ENCODE data around the gene NDUFC2. TPM values are rescaled to one million over a fixed set of nuclear protein-coding genes. Genes with fewer than 3 reads are reported as not detected.
A peak's percentile ranks its signal among the peaks of the same experiment; 100 is the strongest.

The NDUFC2 gene
- total RNA-seq, 6 experiments from 2014 or later = 330 to 476 (median 410) TPM

DNA sequence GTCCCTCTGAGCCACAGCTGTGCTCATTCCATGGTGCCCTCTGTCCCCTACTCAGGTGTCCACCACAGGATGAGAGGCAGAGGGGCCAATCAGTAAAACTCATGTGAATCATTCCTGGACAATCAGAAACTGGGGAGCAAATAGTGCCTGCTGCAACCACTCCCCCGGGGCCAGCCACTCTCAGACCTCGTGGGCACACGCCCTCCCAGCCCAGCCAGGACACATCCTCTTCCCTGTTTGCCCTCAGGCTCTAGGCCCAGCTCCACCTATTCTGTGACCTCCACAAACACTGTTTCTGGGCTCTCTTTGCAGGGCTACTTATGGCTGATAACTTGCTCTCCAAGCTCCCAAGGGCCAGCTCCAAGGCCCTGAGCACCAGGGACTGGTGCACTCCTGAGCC, 42.6 kb downstream of the NDUFC2 start:
- no peaks in the 10 kb centered on the region for H3K36me3 Mint-ChIP-seq (ENCODE audit: low read depth)
- H3K4me3 Mint-ChIP-seq = no peak overlapping the region
- H3K27me3 Mint-ChIP-seq (ENCODE audit: insufficient read depth) = peaks cover 2% of the 10 kb centered on the region; the same call in 1 of the 2 replicates
- TF ChIP-seq, protein P1, sequence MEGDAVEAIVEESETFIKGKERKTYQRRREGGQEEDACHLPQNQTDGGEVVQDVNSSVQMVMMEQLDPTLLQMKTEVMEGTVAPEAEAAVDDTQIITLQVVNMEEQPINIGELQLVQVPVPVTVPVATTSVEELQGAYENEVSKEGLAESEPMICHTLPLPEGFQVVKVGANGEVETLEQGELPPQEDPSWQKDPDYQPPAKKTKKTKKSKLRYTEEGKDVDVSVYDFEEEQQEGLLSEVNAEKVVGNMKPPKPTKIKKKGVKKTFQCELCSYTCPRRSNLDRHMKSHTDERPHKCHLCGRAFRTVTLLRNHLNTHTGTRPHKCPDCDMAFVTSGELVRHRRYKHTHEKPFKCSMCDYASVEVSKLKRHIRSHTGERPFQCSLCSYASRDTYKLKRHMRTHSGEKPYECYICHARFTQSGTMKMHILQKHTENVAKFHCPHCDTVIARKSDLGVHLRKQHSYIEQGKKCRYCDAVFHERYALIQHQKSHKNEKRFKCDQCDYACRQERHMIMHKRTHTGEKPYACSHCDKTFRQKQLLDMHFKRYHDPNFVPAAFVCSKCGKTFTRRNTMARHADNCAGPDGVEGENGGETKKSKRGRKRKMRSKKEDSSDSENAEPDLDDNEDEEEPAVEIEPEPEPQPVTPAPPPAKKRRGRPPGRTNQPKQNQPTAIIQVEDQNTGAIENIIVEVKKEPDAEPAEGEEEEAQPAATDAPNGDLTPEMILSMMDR (IDR thresholded peaks at IDR 0.05) = no peak
- no peak for DNase-seq
- peaks cover 41% of the 10 kb centered on the region for H3K4me1 Mint-ChIP-seq (ENCODE audit: low read depth)
- H3K9me3 Mint-ChIP-seq = no peaks in the 10 kb centered on the region
- no peak overlapping the region for H3K27ac Mint-ChIP-seq

DNA sequence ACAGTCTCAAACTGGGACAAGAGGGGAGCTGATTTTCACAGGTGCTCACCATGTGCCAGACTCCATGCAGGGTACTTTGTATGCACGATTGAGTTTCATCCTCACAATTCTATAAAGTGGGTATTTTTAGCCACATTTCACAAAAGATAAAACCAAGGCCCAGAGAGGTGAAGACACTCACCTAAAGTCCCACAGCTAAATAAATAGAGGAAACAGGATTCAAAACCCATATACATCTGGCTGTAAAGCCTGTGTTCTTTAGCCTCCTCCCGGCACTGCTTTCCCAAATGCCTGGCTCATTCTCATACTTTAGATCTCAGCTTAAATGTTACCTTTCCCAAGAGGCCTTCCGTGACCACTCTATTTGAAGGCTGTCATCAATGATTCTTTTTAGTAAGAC, 43.3 kb downstream of the NDUFC2 start:
- no peaks in the 10 kb centered on the region for H3K9me3 Mint-ChIP-seq
- no peak overlapping the region for H3K4me3 Mint-ChIP-seq
- H3K27me3 Mint-ChIP-seq (ENCODE audit: insufficient read depth) = peaks cover 2% of the 10 kb centered on the region; the same call in 1 of the 2 replicates
- DNase-seq = no peak
- TF ChIP-seq, protein P1 (IDR thresholded peaks at IDR 0.05) = no peak
- no peak overlapping the region for H3K27ac Mint-ChIP-seq
- peaks cover 35% of the 10 kb centered on the region for H3K4me1 Mint-ChIP-seq (ENCODE audit: low read depth)
- no peaks in the 10 kb centered on the region for H3K36me3 Mint-ChIP-seq (ENCODE audit: low read depth)

DNA sequence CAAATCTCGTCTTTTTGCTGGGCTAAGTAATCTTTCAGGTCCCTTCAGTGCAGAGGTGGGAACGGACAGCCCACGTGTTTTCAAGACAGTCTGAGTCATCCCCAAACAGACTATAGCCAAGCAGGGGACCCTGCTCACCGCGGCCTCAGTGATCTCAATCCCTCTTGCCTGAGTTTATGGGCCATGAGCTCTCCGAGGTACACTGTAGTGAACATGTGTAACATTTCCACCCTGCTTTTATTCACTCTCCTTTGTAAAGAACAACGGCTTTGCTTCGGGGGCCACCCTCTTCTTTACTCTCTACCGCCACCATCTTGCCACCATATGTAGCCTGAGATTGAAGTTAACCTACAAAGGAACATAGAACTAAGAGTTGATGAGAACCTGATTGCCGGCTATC, 45.0 kb downstream of the NDUFC2 start:
- H3K27me3 Mint-ChIP-seq (ENCODE audit: insufficient read depth) = peaks cover 2% of the 10 kb centered on the region; the same call in 1 of the 2 replicates
- H3K9me3 Mint-ChIP-seq = no peaks in the 10 kb centered on the region
- H3K36me3 Mint-ChIP-seq (ENCODE audit: low read depth) = no peaks in the 10 kb centered on the region
- no peak overlapping the region for H3K4me3 Mint-ChIP-seq
- peaks cover 28% of the 10 kb centered on the region for H3K4me1 Mint-ChIP-seq (ENCODE audit: low read depth)
- no peak overlapping the region for H3K27ac Mint-ChIP-seq
- DNase-seq = no peak
- TF ChIP-seq, protein P1 (IDR thresholded peaks at IDR 0.05) = 0 out of 2 replicates have a peak, but pooled peaks have one; percentile 14

DNA sequence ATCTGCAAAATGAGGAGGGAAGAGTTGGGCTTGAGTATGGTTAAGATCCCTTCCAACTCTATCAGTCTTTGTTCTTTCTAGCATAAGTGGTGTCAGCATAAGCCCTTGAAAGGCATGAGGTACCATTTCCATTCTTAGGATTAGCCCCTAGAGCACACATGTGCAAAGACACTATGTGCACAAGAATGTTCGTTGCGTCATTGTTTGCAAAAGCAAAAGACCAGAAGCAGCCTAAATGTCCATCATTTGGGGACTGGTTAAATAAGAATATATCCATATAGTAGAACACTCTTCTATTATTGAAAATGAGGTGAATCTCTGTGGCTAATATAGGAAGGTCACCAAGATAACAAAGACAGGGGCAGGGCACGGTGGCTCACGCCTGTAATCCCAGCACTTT, 46.6 kb downstream of the NDUFC2 start:
- no peaks in the 10 kb centered on the region for H3K36me3 Mint-ChIP-seq (ENCODE audit: low read depth)
- no peaks in the 10 kb centered on the region for H3K9me3 Mint-ChIP-seq
- H3K4me3 Mint-ChIP-seq = no peak overlapping the region
- H3K27me3 Mint-ChIP-seq (ENCODE audit: insufficient read depth) = peaks cover 2% of the 10 kb centered on the region; the same call in 1 of the 2 replicates
- H3K4me1 Mint-ChIP-seq (ENCODE audit: low read depth) = peaks cover 25% of the 10 kb centered on the region
- no peak overlapping the region for H3K27ac Mint-ChIP-seq
- TF ChIP-seq, protein P1 (IDR thresholded peaks at IDR 0.05) = no peak
- no peak for DNase-seq

DNA sequence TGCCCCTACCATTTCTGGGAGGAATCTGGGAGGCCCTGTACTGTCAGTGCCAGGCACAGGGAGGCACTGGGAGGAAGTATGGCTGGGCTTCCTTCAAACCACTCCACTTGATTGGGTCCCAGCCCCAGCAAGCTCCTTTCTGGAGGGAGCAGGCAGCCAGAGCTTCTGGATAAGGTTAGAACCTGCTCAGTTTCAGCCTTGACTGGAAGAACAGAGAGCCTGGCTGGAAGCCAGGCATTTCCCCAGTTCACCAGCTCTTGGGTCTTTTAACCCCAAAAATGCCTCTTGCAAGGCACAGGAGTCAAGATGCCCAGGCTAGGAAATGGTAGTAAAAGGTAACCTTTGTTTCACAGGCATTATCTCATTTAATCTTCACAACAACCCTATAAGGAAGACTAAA, 47.6 kb downstream of the NDUFC2 start:
- H3K27me3 Mint-ChIP-seq (ENCODE audit: insufficient read depth) = peaks cover 2% of the 10 kb centered on the region; the same call in 1 of the 2 replicates
- no peak overlapping the region for H3K4me3 Mint-ChIP-seq
- no peak for DNase-seq
- H3K27ac Mint-ChIP-seq = no peak overlapping the region
- TF ChIP-seq, protein P1 (IDR thresholded peaks at IDR 0.05) = no peak
- H3K9me3 Mint-ChIP-seq = no peaks in the 10 kb centered on the region
- no peaks in the 10 kb centered on the region for H3K36me3 Mint-ChIP-seq (ENCODE audit: low read depth)
- H3K4me1 Mint-ChIP-seq (ENCODE audit: low read depth) = peaks cover 21% of the 10 kb centered on the region

DNA sequence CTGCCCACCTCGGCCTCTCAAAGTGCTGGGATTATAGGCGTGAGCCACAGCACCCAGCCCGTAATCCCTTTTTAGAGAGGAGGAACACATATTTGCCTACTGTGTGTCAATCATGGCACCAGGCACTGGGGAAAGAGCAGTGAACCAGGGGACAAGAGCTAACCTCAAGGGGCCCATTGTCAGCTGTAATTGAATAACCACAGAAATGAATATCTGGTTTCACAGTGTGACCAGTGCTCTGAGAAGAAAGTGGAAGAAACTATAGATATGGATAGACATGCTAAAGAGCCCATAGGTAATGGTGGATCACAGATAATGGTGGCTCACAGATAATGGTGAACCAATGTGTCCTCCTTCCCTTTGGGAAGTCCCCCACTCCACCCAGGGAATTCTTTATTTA, 48.0 kb downstream of the NDUFC2 start:
- Mint-ChIP-seq H3K4me3 (no peak overlapping the region), H3K4me1 (ENCODE audit: low read depth) (peaks cover 16% of the 10 kb centered on the region), H3K9me3 (no peaks in the 10 kb centered on the region), H3K27me3 (ENCODE audit: insufficient read depth) (peaks cover 2% of the 10 kb centered on the region; the same call in 1 of the 2 replicates), H3K27ac (no peak overlapping the region), H3K36me3 (ENCODE audit: low read depth) (no peaks in the 10 kb centered on the region)
- TF ChIP-seq, protein P1 (IDR thresholded peaks at IDR 0.05) = no peak
- DNase-seq = no peak

Data from HFFc6 (cell line).